ENCODE results near the gene SLC6A5.

SLC6A5 gene

GRCh38 chr11:20668131-20668809, 68.9 kb downstream of the SLC6A5 start:
- no peak for DNase-seq (ENCODE audit: low read depth)
- H3K4me3 ChIP-seq (ENCODE audit: low read depth, low read length) = no peak overlapping the region
- TF ChIP-seq CTCF (IDR thresholded peaks at IDR 0.05; ENCODE audit: control insufficient read depth, extremely low read depth, insufficient read depth) = no peak

GRCh38 chr11:20668844-20669819, 69.7 kb downstream of the SLC6A5 start, which contains the start of gene NELL1:
NELL1 (plus strand) TSS chr11:20669586.
- no peak within 1 kb of the TSS for H3K4me3 ChIP-seq (ENCODE audit: low read depth, low read length)
- TF ChIP-seq CTCF (IDR thresholded peaks at IDR 0.05; ENCODE audit: control insufficient read depth, extremely low read depth, insufficient read depth) = no peak
- DNase-seq (ENCODE audit: low read depth) = no peak

GRCh38 chr11:20669820-20670684, 70.6 kb downstream of the SLC6A5 start:
- no peak overlapping the region for H3K4me3 ChIP-seq (ENCODE audit: low read depth, low read length)
- no peak for TF ChIP-seq CTCF (IDR thresholded peaks at IDR 0.05; ENCODE audit: control insufficient read depth, extremely low read depth, insufficient read depth)
- DNase-seq (ENCODE audit: low read depth) = no peak

- H3K4me3 ChIP-seq (ENCODE audit: low read depth, low read length) = no peak overlapping the region
- no peak for DNase-seq (ENCODE audit: low read depth)
These were observed 71.6 kb downstream of the SLC6A5 start for GRCh38 chr11:20670932-20671403.

GRCh38 chr11:20671856-20672546, 72.6 kb downstream of the SLC6A5 start:
- peak; percentile 65 for TF ChIP-seq CTCF (IDR thresholded peaks at IDR 0.05; ENCODE audit: control insufficient read depth, extremely low read depth, insufficient read depth)
- DNase-seq (ENCODE audit: low read depth) = no peak
- no peak overlapping the region for H3K4me3 ChIP-seq (ENCODE audit: low read depth, low read length)

More at GRCh38 chr11:20670932-20671403, 71.6 kb downstream of the SLC6A5 start:
- no peak for TF ChIP-seq CTCF (IDR thresholded peaks at IDR 0.05; ENCODE audit: control insufficient read depth, extremely low read depth, insufficient read depth)

- DNase-seq (ENCODE audit: low read depth) = no peak
- TF ChIP-seq CTCF (IDR thresholded peaks at IDR 0.05; ENCODE audit: control insufficient read depth, extremely low read depth, insufficient read depth) = peak; percentile 52
- no peak overlapping the region for H3K4me3 ChIP-seq (ENCODE audit: low read depth, low read length)
These were observed 73.2 kb downstream of the SLC6A5 start for GRCh38 chr11:20672575-20672974.

Data from LNCaP clone FGC (cell line).